HepG2 (cell line): ENCODE results near the gene SHROOM1.
A peak's percentile ranks its signal among the peaks of the same experiment; 100 is the strongest.

Experiments
- FOSL1 ChIP-seq: sonication (generic); formaldehyde crosslinking; IDR thresholded peaks from 2 replicates; pipeline ENCODE4 v1.9.0; 2021; ENCODE audit warnings: missing genetic modification reagents, borderline replicate concordance
- KDM2A ChIP-seq: sonication (generic); formaldehyde crosslinking; IDR thresholded peaks from 2 replicates; pipeline ENCODE4 v1.4.0; 2020; ENCODE audit warnings: low read depth, missing genetic modification reagents, borderline replicate concordance
- SKI ChIP-seq: fragments of 450-650 bp; IDR thresholded peaks from one replicate; pipeline ENCODE4 v1.6.1; 2018; ENCODE audit warnings: mild to moderate bottlenecking; ENCODE audit not compliant: partially characterized antibody
- ZNF138 ChIP-seq: sonication (generic); formaldehyde crosslinking; IDR thresholded peaks from 2 replicates; pipeline ENCODE4 v1.5.0; 2020; ENCODE audit warnings: mild to moderate bottlenecking, low read depth, missing genetic modification reagents

GRCh38 chr5:132871459-132872284, 41.2 kb upstream of the SHROOM1 start:
- TF ChIP-seq SKI (no peak), ZNF138 (CRISPR knock-in tag) (no peak), FOSL1 (no peak), KDM2A (CRISPR knock-in tag) (peak; percentile 17; the same call in 1 of the 2 replicates)
